Keratinocyte (primary cell): ENCODE results near the gene UAP1. TPM values are rescaled to one million over a fixed set of nuclear protein-coding genes. Genes with fewer than 3 reads are reported as not detected.

Experiments
- DNase-seq: peaks from one replicate; pipeline ENCODE4 v3.0.0-alpha.2; 2011; ENCODE audit warnings: low read depth, missing footprints, low spot score
- FAIRE-seq: peaks from 2 replicates; lab custom pipeline; 2011; peaks lifted over from hg19 to GRCh38; lab: Jason Lieb, UNC
- H2AFZ ChIP-seq: 2 replicates; pipeline ENCODE4 v1.6.0; 2012; ENCODE audit warnings: low read length, control low read depth, inconsistent platforms; ENCODE audit not compliant: control insufficient read depth
- H3K27ac ChIP-seq: 2 replicates; pipeline ENCODE4 v1.5.1; 2011; ENCODE audit warnings: low read length; ENCODE audit not compliant: control insufficient read depth, insufficient read depth
- H3K27me3 ChIP-seq: 3 replicates; pipeline ENCODE4 v1.6.0; 2011; ENCODE audit warnings: low read length; ENCODE audit not compliant: control insufficient read depth, insufficient read depth; ENCODE audit errors: extremely low read depth
- H3K36me3 ChIP-seq, 2 experiments: 2 replicates in 1 of 2; 3 replicates in 1 of 2; pipeline ENCODE4 v1.5.1; 2011; ENCODE audit warnings: low read length in 2 of 2, mild to moderate bottlenecking in 1 of 2; ENCODE audit not compliant: control insufficient read depth in 2 of 2, insufficient read depth in 2 of 2; ENCODE audit errors: extremely low read depth in 1 of 2
- H3K4me1 ChIP-seq: 3 replicates; pipeline ENCODE4 v1.5.1; 2011; ENCODE audit warnings: low read length; ENCODE audit not compliant: control insufficient read depth, insufficient read depth; ENCODE audit errors: extremely low read depth
- H3K4me2 ChIP-seq: 3 replicates; pipeline ENCODE4 v1.6.0; 2011; ENCODE audit warnings: low read depth, low read length; ENCODE audit not compliant: control insufficient read depth, insufficient read depth; ENCODE audit errors: extremely low read depth
- H3K4me3 ChIP-seq, 3 experiments: fragments of 200-600 bp in 1 of 3; sonication (generic) in 1 of 3; 2 replicates in 2 of 3; 3 replicates in 1 of 3; pipeline ENCODE4 v1.5.1; 2011 to 2016; ENCODE audit warnings: low read length in 3 of 3, mild to moderate bottlenecking in 3 of 3, control low read depth in 2 of 3, inconsistent platforms in 1 of 3, low read depth in 1 of 3, mixed read lengths in 1 of 3, mixed run types in 1 of 3, moderate library complexity in 1 of 3; ENCODE audit not compliant: control insufficient read depth in 2 of 3, insufficient read depth in 2 of 3; ENCODE audit errors: extremely low read depth in 1 of 3
- H3K79me2 ChIP-seq: 2 replicates; pipeline ENCODE4 v1.6.0; 2012; ENCODE audit warnings: low read length; ENCODE audit not compliant: control insufficient read depth, insufficient read depth
- H3K9ac ChIP-seq: 3 replicates; pipeline ENCODE4 v1.6.0; 2011; ENCODE audit warnings: low read length; ENCODE audit not compliant: control insufficient read depth, insufficient read depth; ENCODE audit errors: extremely low read depth
- H3K9me1 ChIP-seq: 3 replicates; pipeline ENCODE4 v1.6.0; 2011; ENCODE audit warnings: low read length; ENCODE audit not compliant: control insufficient read depth, insufficient read depth; ENCODE audit errors: extremely low read depth
- H3K9me3 ChIP-seq: 2 replicates; pipeline ENCODE4 v1.5.1; 2012; ENCODE audit warnings: low read depth, low read length; ENCODE audit not compliant: control insufficient read depth
- H4K20me1 ChIP-seq: 3 replicates; pipeline ENCODE4 v1.6.0; 2011; ENCODE audit warnings: low read length; ENCODE audit not compliant: control insufficient read depth, insufficient read depth; ENCODE audit errors: extremely low read depth
- CTCF ChIP-seq, 3 experiments: IDR thresholded peaks in 1 of 3; conservative IDR thresholded peaks in 1 of 3; optimal IDR thresholded peaks in 1 of 3; 2 replicates in 2 of 3; 3 replicates in 1 of 3; pipeline versions ENCODE3 to v1.5.1; 2011; ENCODE audit warnings: low read length in 3 of 3, mild to moderate bottlenecking in 3 of 3, moderate library complexity in 2 of 3, control low read depth in 1 of 3, inconsistent platforms in 1 of 3; ENCODE audit not compliant: insufficient read depth in 2 of 3; ENCODE audit errors: extremely low read depth in 1 of 3
- EZH2 ChIP-seq: IDR thresholded peaks from one replicate; pipeline ENCODE4 v1.6.1; 2012; ENCODE audit warnings: inconsistent platforms, mild to moderate bottlenecking, low read length, moderate library complexity
- dilution Hi-C: fragments of 300-500 bp; cut with MboI; formaldehyde crosslinking; loops from one replicate; pipeline ENCODE4 v1.7.0; 2020; ENCODE audit warnings: low sequenced_read_pairs; ENCODE audit not compliant: extremely low pct_ligation_motif_present
- polyA plus RNA-seq, 5 experiments: library from polyadenylated mRNA; depleted of rRNA in 3 of 5; stranded (reverse) in 3 of 5; stranded (forward) in 1 of 5; unstranded in 1 of 5; fragments of >200 nt; gene quantifications; 1 replicate in 1 of 5; 2 replicates in 3 of 5; 3 replicates in 1 of 5; pipeline versions ENCODE4 v1.2.1 to v1.2.3, GENCODE V29; 2011 to 2012; ENCODE audit warnings: missing spikeins in 2 of 5, low read depth in 1 of 5, low replicate concordance in 1 of 5

UAP1 gene
- polyA plus RNA-seq, 1 donor (not counting 4 experiments of a cell fraction or from before 2014, with no cell fraction given), result 150 TPM

- Histone ChIP-seq H3K4me1 (no peaks in the 10 kb centered on the region), H3K9me3 (no peaks in the 10 kb centered on the region), H3K36me3 (no peaks in the 10 kb centered on the region), H3K79me2 (no peaks in the 10 kb centered on the region), H2AFZ (no peak overlapping the region), H3K27me3 (no peaks in the 10 kb centered on the region), H4K20me1 (no peaks in the 10 kb centered on the region), H3K9me1 (no peaks in the 10 kb centered on the region), H3K4me3 (no peak overlapping the region), H3K9ac (no peak overlapping the region), H3K27ac (no peak overlapping the region), H3K4me2 (no peak overlapping the region)
- DNase-seq (no peak), FAIRE-seq (no peak)
- dilution Hi-C loops, result no loop called here
- TF ChIP-seq CTCF (optimal IDR thresholded peaks at IDR 0.05 in 1 of 3, IDR thresholded peaks at IDR 0.05 in 1 of 3, conservative IDR thresholded peaks at IDR 0.05 in 1 of 3; ENCODE audit: extremely low read depth in 1 of 3, insufficient read depth in 2 of 3, low read length in 3 of 3), result no peak
Observed at GRCh38 chr1:162633081-162633762, 71.7 kb downstream of the UAP1 start.

- FAIRE-seq (no peak), DNase-seq (no peak)
- no peak overlapping the region for H3K4me3 ChIP-seq
- no peak overlapping the region for H3K9ac ChIP-seq
- H2AFZ ChIP-seq, result no peak overlapping the region
- dilution Hi-C loops, result no loop called here
- H3K79me2 ChIP-seq, result no peaks in the 10 kb centered on the region
- TF ChIP-seq EZH2, result no peak
- no peak for TF ChIP-seq CTCF (optimal IDR thresholded peaks at IDR 0.05 in 1 of 3, IDR thresholded peaks at IDR 0.05 in 1 of 3, conservative IDR thresholded peaks at IDR 0.05 in 1 of 3; ENCODE audit: extremely low read depth in 1 of 3, insufficient read depth in 2 of 3, low read length in 3 of 3)
- no peaks in the 10 kb centered on the region for H3K36me3 ChIP-seq
- no peak overlapping the region for H3K27ac ChIP-seq
- H3K4me2 ChIP-seq, result no peak overlapping the region
- no peaks in the 10 kb centered on the region for H3K27me3 ChIP-seq
- H3K4me1 ChIP-seq, result no peaks in the 10 kb centered on the region
- H3K9me3 ChIP-seq, result no peaks in the 10 kb centered on the region
- no peaks in the 10 kb centered on the region for H4K20me1 ChIP-seq
- H3K9me1 ChIP-seq, result no peaks in the 10 kb centered on the region
Observed at GRCh38 chr1:162635418-162635817, 73.9 kb downstream of the UAP1 start.
